ENCODE results near the gene FANCC. TPM values are rescaled to one million over a fixed set of nuclear protein-coding genes. Genes with fewer than 3 reads are reported as not detected.

Gene FANCC
- total and polyA plus RNA-seq, 11 donors, result 2.4 to 6.2 (median 4.2) TPM

DNA sequence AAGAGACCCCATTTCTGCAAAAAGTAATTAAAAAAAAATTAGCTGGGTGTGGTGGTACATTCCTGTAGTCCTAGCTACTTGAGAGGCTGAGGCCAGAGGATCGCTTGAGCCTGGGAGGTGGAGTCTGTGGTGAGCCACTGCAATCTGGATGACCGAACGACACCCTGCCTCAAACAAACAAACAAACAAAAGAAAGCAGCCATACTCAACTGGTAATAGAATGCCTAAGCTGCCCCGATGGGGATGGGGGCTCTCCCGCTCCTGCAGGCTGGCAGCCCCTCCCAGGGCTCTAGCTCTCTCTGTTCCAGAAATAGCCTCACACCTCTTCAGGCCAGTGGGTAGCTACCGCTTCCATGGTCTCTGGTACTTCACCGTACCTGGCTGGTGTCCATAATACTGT lies 241.8 kb downstream of the FANCC start:
- Histone ChIP-seq H3K36me3 (peaks cover 0 to 66% (median 6%) of the 10 kb centered on the region in 9 donors), H3K4me1 (peaks cover 37 to 100% (median 88%) of the 10 kb centered on the region in 12 donors), H3K27me3 (no peaks in the 10 kb centered on the region), H3K4me3 (no peak overlapping the region), H3K27ac (peak overlapping the region in 10 of 12 donors; percentile 4 to 77 (median 42)), H3K9me3 (no peaks in the 10 kb centered on the region)
- no peak for TF ChIP-seq POLR2A (IDR thresholded peaks at IDR 0.05)
- WGBS, 4 donors, result 45 to 73% (median 65%) methylated on average over 7 of the region's 7 CpGs
- intact Hi-C loops (cut with DNase I), result loop anchor here in 3 of 10 donors (2.0 to 5.0 kb wide), 2 partner anchors 19 to 68 kb away; no protein-coding TSS in a partner anchor
- ATAC-seq (peak in 2 of 4 donors; percentile 30 to 43), DNase-seq (no peak)

DNA sequence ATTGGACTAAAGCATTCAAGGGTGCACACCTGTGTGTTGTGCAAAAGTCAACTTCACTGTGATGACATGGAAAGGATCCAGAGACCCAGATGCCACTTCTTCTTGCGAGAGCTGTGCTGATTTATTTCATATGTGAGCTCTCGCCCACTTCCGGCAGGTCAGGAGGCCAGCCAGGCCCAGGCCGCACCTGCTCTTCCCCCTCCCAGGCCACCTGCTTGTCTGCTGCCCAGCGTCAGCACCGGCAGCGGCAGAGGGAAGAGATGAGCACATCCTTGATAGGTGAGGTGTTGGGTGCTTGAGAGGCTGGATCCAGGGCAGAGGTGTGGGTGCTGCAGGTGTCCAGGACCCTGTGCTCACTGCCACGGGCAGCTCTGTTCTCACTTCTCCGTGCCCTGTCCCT lies 242.9 kb downstream of the FANCC start:
- no peak overlapping the region for H3K4me3 ChIP-seq
- no peaks in the 10 kb centered on the region for H3K27me3 ChIP-seq
- no peak for TF ChIP-seq POLR2A (IDR thresholded peaks at IDR 0.05)
- no peak for ATAC-seq
- H3K36me3 ChIP-seq, result peaks cover 0 to 68% (median 6%) of the 10 kb centered on the region in 9 donors
- peak overlapping the region in 5 of 12 donors; percentile 4 to 75 (median 65) for H3K27ac ChIP-seq
- intact Hi-C loops (cut with DNase I), result loop anchor here in 2 of 10 donors (5.0 kb wide), 1 partner anchor 67 kb away; no protein-coding TSS in a partner anchor
- DNase-seq, result no peak
- H3K9me3 ChIP-seq, result no peaks in the 10 kb centered on the region
- WGBS, 4 donors, result 51 to 62% (median 55%) methylated on average over 9 of the region's 9 CpGs
- peaks cover 39 to 100% (median 95%) of the 10 kb centered on the region in 12 donors for H3K4me1 ChIP-seq

GRCh38 chr9:95073918-95074317 lies 243.6 kb downstream of the FANCC start:
- intact Hi-C loops (cut with DNase I), result no loop called here
- Histone ChIP-seq H3K36me3 (peaks cover 0 to 75% (median 13%) of the 10 kb centered on the region in 9 donors), H3K27me3 (no peaks in the 10 kb centered on the region), H3K4me1 (peaks cover 37 to 100% (median 96%) of the 10 kb centered on the region in 12 donors), H3K4me3 (no peak overlapping the region), H3K9me3 (no peaks in the 10 kb centered on the region), H3K27ac (peak overlapping the region in 4 of 12 donors; percentile 37 to 75 (median 66))
- ATAC-seq, result no peak
- no peak for TF ChIP-seq POLR2A (IDR thresholded peaks at IDR 0.05)
- no peak for TF ChIP-seq CTCF (IDR thresholded peaks at IDR 0.05)
- DNase-seq, result no peak
- 59 to 72% (median 66%) methylated on average over 5 of the region's 5 CpGs for WGBS, 4 donors

GRCh38 chr9:95073042-95073607 lies 244.4 kb downstream of the FANCC start:
- DNase-seq, result no peak
- intact Hi-C loops (cut with DNase I), result no loop called here
- H3K4me3 ChIP-seq, result no peak overlapping the region

More at GRCh38 chr9:95073042-95073607, 244.4 kb downstream of the FANCC start:
- ATAC-seq, result peak in 3 of 4 donors; percentile 28 to 40 (median 30)
- peak in 5 of 12 donors; percentile 12 to 37 (median 21) for TF ChIP-seq CTCF (IDR thresholded peaks at IDR 0.05)
- no peak for TF ChIP-seq POLR2A (IDR thresholded peaks at IDR 0.05)
- H3K4me1 ChIP-seq, result peaks cover 37 to 100% (median 94%) of the 10 kb centered on the region in 12 donors
- WGBS, 4 donors, result 70 to 82% (median 79%) methylated on average over 17 to 18 of the region's 18 CpGs
- H3K9me3 ChIP-seq, result no peaks in the 10 kb centered on the region
- peak overlapping the region; percentile 6 to 75 (median 30) for H3K27ac ChIP-seq
- no peaks in the 10 kb centered on the region for H3K27me3 ChIP-seq
- peaks cover 0 to 77% (median 17%) of the 10 kb centered on the region in 9 donors for H3K36me3 ChIP-seq
